ENCODE measurements around the gene CDKL5.

DNA sequence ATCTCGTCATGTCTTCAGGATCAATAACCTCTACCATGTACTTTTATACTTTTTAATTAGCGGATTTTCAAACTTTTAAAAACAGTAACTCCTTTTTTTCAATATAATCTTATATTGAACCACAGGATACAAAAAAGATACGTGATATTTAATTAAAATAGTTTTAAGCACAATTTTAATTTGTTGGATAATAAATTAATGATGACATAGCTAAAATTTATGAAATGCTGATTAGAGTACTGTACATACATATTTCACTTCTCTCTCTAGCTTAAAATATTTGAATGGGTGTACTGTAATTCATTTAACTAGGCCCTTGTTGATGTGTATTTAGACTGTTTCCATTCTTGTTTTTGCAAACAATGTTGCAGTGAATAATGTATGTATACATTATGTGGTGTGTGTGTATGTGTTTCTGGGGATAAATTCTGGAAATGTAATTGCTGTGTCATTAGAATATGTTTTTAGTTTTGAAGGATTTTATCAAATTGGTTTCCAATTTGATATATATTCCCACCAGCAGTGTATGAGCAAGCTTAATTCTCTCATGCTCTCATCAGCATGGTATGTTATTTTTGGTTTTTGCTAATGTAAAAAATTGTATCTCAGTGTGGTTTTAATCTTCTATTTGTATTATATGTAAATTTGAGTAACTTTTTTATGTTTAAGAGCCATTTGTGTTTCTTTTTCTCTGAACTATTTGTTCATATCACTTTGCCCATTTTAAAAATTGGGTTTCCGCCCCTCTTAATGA lies 66.4 kb downstream of the CDKL5 start:
- TF ChIP-seq POLR2A (IDR thresholded peaks at IDR 0.05; ENCODE audit: low read length) (no peak), GATA1 (IDR thresholded peaks at IDR 0.05; ENCODE audit: low read depth, low read length) (no peak)
